HG03460 (cell line): ENCODE data around the gene OR56A5.

Source experiments
- ATAC-seq: cut with Tn5 transposase; IDR thresholded peaks from one replicate; pipeline ENCODE4 v1.9.1; 2021; ENCODE audit not compliant: unreplicated experiment

Gene OR56A5

DNA sequence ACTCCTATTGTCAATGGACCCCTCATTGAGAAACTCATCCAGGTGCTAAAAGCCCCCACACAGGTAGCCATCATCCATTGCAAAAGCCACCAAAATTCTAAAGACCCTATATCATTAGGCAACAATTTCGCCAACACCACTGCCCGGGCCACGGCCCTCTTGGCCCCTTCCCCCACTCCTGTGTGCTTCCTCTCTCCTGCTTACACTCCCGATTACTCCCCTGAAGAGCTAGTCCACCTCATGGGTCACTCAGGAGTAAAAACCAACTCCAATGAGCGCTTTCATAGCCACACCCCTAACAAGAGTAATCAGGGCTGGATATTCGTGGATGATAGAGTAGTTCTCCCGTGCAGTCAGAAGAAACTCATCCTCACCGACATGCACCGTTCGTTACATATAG lies 35.2 kb downstream of the OR56A5 start:
- ATAC-seq: no peak

DNA sequence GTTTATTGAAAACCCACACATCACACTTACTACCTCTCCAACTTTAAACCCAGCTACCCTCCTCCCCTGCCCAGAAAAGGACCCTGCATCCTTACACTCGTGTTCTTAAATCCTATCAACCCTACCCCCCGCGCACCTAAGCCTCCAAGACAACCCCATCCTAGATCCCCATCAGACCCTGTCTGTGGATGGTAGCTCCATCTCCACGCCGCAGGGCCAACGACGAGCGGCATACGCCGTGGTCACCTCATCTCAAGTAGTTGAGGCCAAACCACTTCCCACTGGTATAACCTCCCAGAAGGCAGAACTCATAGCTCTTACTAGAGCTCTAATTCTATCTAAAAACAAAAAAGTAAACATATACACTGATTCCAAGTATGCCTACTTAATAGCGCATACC lies 35.6 kb downstream of the OR56A5 start:
- no peak for ATAC-seq

DNA sequence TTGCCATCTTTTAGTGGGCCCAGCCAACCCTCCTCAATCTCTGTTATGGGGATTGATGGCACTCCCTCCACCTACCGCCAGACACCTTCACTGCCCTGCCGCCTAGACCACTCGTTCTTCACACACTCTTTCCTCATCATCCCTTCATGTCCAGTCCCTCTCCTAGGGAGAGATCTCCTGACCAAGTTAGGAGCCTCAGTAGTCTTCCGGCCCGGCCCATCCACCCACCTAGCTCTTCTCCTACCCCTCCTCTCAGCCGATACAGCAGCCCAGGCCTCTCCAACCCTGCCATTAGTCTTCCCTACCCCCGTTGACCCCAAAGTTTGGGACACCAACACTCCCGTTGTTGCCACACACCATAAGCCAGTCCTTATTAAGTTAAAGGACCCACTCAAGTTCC lies 37.2 kb downstream of the OR56A5 start:
- no peak for ATAC-seq

DNA sequence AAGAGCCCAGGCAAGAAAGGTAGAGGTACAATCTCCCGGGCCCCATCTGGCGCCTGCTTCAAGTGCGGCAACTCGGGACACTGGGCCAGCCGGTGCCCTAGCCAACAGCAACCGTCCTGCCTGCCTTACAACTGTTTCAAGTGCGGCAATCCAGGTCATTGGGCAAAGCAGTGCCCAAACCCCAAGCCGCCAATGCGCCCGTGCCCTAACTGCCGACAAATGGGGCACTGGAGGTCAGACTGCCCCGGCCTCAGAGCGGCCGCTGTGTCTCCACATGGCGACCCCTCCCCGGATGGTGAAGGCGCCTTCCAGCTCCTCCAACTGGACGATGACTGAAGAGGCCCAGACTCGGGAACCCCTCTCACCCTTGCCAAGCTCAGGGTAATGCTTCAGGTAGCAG lies 37.7 kb downstream of the OR56A5 start:
- no peak for ATAC-seq

DNA sequence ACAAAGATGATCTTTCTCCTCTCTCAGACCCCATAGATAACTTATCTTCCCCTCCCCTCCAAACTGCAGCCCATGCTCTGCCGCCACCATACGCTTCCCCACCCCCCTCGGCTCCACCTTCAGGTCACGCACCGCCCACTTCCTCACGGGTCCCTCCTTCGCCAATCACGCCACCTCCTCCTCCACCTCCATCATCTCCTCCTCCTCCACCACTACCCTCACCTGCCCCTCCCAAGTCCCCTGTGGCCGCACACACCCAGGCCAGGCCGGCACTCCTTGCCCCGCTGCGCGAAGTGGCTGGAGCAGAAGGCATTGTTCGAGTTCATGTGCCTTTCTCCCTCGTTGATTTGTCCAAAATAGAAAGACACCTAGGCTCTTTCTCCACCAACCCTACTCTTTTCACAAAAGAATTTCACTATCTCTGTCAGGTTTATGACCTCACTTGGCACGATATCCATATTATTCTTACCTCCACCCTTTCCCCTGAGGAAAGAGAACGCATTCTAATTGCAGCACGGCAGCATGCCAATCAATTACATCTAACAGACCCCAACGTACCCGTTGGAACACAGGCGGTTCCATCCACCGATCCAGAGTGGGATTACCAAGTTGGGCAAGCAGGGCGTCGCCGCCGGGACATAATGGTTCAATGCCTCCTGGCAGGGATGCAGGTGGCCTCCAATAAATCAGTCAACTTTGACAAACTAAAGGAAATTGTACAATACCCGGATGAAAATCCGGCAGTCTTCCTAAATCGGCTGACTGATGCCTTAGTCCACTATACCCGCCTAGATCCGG lies 38.5 kb downstream of the OR56A5 start:
- ATAC-seq: no peak

DNA sequence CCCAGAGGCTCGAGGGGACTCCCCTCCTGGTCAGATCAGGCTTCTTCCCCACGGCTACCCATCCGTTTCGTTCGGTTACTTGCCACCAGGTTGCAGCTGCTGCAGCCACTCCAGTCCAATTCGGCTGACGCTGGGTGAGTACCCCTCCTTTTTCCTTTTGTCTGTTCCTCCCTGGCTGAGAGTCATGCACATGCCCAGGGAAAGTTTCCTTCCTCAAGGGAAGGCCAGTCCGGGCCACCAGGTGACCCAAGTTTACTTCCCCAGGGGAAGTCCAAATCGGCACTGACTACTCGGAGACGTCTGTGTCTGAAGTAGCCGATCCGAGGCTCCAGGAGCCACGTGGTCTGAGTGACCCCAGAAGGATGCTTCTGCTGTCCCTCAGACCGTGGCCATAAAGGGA lies 39.5 kb downstream of the OR56A5 start:
- no peak for ATAC-seq

DNA sequence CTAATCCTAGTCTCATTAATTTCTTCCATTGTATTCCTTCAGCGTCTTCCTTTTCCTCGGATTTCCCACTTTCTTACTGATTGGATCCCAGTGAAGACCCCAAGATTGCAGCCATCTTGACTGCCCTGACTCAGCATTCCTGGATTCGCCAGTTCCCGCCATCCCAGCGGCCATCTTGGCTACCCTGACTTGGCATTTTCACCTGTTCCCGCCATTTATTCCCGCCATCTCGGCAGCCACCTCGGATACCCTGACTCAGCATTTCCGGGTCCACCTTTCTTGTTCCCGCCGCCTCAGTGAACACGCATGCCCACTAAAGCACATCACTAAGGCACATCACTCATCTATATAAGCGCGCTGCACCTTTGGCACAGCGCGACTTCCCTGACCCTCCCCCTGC lies 40.0 kb downstream of the OR56A5 start:
- ATAC-seq: no peak

DNA sequence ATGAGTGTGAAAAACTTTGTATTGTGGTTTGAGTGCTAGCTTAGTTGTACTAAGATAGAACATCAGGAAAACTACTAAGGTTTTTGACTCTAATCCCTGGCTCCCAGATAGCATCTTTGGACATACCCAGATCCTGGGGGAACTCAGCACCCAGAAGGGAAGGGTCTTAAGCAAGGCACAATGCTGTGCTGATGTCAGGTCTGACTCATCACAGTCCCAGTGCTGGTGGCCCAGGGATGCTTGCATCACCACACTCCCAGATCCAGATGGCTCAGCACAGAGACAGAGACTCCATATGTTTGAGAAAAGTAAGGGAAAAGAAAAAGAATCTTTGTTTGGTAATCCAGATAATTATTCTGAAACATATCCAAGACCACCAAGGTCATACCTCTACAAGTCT lies 44.5 kb downstream of the OR56A5 start:
- peak; percentile 34 for ATAC-seq

DNA sequence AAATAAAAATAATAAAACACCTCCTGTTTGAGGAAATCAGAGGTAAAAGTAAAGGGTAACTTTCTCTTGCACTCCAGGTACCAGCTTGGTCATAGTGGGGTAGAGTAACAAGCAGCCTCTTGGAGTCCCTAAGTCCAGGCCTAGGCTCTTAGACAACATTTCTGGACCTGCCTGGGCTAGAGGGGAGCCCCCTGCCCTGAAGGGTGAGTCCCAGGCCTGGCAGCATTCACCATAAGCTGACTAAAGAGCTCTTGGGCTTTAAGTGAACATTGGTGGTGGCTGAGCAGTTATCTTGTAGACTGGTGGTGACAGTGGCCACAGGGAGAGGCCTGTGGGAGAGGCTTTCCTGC lies 44.9 kb downstream of the OR56A5 start:
- peak; percentile 51 for ATAC-seq

DNA sequence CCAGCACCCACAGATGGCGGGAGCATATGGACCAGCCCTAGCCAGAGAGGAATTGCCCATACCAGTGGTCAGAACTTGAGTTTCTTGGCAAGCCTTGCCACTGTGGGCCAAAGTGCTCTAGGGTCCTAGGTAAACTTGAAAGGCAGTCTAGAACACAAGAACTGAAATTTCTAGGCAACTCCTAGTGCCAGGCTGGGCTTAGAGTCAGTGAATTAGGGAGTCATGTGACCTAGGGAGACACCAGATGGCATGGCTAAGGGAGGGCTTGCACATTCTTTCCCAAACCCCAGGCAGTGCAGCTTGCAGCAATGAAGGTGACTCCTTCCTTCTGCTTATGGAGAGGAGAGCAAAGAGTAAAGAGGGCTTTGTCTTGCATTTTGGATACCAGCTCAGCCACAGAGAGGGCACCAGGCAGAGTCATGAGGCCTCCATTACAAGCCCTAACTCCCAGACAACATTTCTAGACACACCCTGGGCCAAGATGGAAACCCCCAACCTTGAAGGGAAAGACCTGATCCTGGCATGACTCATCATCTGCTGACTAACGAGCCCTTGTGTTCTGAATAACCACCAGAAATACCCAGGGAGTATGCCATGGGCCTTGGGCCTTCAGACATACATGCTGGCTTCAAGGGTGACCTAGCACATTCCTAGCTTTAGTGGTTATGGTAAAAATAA lies 45.4 kb downstream of the OR56A5 start:
- peak; percentile 81 for ATAC-seq
